KMS-11 (cell line): ENCODE results near the gene GPX7.
A peak's percentile ranks its signal among the peaks of the same experiment; 100 is the strongest.

Source experiments
- H2AFZ ChIP-seq: fragments of 200-600 bp; sonication (generic); 2 replicates; pipeline ENCODE4 v1.6.1; 2016; ENCODE audit warnings: antibody characterized with exemption, mixed run types, low read depth
- H3K27ac ChIP-seq: fragments of 200-600 bp; sonication (generic); 2 replicates; pipeline ENCODE4 v1.6.1; 2016; ENCODE audit warnings: mild to moderate bottlenecking, mixed run types
- H3K27me3 ChIP-seq: fragments of 200-600 bp; sonication (generic); 2 replicates; pipeline ENCODE4 v1.6.1; 2017; ENCODE audit warnings: mild to moderate bottlenecking, low read depth, mixed run types, moderate library complexity; ENCODE audit not compliant: insufficient read depth
- H3K36me3 ChIP-seq: fragments of 200-600 bp; sonication (generic); 2 replicates; pipeline ENCODE4 v1.6.1; 2017; ENCODE audit warnings: mild to moderate bottlenecking, mixed run types; ENCODE audit not compliant: insufficient read depth
- H3K4me1 ChIP-seq: fragments of 200-600 bp; sonication (generic); 2 replicates; pipeline ENCODE4 v1.6.1; 2016; ENCODE audit warnings: mild to moderate bottlenecking, low read depth, mixed run types; ENCODE audit not compliant: poor library complexity, severe bottlenecking
- H3K4me2 ChIP-seq: fragments of 200-600 bp; sonication (generic); 2 replicates; pipeline ENCODE4 v1.7.0; 2016; ENCODE audit warnings: mild to moderate bottlenecking, mixed run types
- H3K4me3 ChIP-seq: fragments of 200-600 bp; sonication (generic); IDR thresholded peaks from 2 replicates; pipeline ENCODE4 v1.6.1; 2017; ENCODE audit warnings: low read depth, low read length, mixed read lengths; ENCODE audit not compliant: insufficient read depth
- H3K79me2 ChIP-seq: fragments of 200-600 bp; sonication (generic); 2 replicates; pipeline ENCODE4 v1.6.1; 2016; ENCODE audit warnings: low read depth, mixed run types; ENCODE audit not compliant: insufficient read depth
- H3K9ac ChIP-seq: fragments of 200-600 bp; sonication (generic); 2 replicates; pipeline ENCODE4 v1.6.1; 2016; ENCODE audit warnings: mild to moderate bottlenecking, mixed run types
- H4K20me1 ChIP-seq: fragments of 200-600 bp; sonication (generic); 2 replicates; pipeline ENCODE4 v1.6.1; 2016; ENCODE audit warnings: mild to moderate bottlenecking, mixed run types; ENCODE audit not compliant: insufficient read depth
- CTCF ChIP-seq: fragments of 200-600 bp; sonication (generic); conservative IDR thresholded peaks from 2 replicates; pipeline ENCODE4 v1.6.1; 2017; ENCODE audit warnings: low read depth, mild to moderate bottlenecking, antibody characterized with exemption, low read length, moderate library complexity, mixed read lengths

The GPX7 gene

GRCh38 chr1:52601991-52602855 lies at the start of gene GPX7:
Gene GPX7 (plus strand): TSS chr1:52602371. CDS start chr1:52602410, 39 bp downstream.
- H3K4me3 ChIP-seq = no peak within 1 kb of the TSS
- H3K4me1 ChIP-seq = no peaks in the 10 kb centered on the region
- H3K27me3 ChIP-seq = no peaks in the 10 kb centered on the region
- H4K20me1 ChIP-seq = no peaks in the 10 kb centered on the region
- H3K9ac ChIP-seq = no peak within 1 kb of the TSS
- no peaks in the 10 kb centered on the region for H3K79me2 ChIP-seq
- no peak within 1 kb of the TSS for H2AFZ ChIP-seq
- no peak for TF ChIP-seq CTCF
- no peak within 1 kb of the TSS for H3K4me2 ChIP-seq
- no peak within 1 kb of the TSS for H3K27ac ChIP-seq
- H3K36me3 ChIP-seq = no peaks in the 10 kb centered on the region

- H3K36me3 ChIP-seq = no peaks in the 10 kb centered on the region
- no peaks in the 10 kb centered on the region for H3K27me3 ChIP-seq
- peak within 1 kb of the TSS; percentile 74 for H3K4me3 ChIP-seq
- H3K4me1 ChIP-seq = peaks cover 25% of the 10 kb centered on the region
- peak within 1 kb of the TSS; percentile 94 for H3K27ac ChIP-seq
- peaks cover 45% of the 10 kb centered on the region for H3K79me2 ChIP-seq
- H4K20me1 ChIP-seq = 0 out of 2 replicates have a peak, but pooled peaks cover 6% of the 10 kb centered on the region
- TF ChIP-seq CTCF = no peak
- H2AFZ ChIP-seq = peak within 1 kb of the TSS; percentile 66
- peak within 1 kb of the TSS; percentile 87 for H3K4me2 ChIP-seq
- peak within 1 kb of the TSS; percentile 87 for H3K9ac ChIP-seq
Measured at GRCh38 chr1:52552505-52553361, 49.4 kb upstream of the GPX7 start, which contains the start of gene TUT4. Gene TUT4 (minus strand): TSS chr1:52553092. CDS start chr1:52526280, 26,812 bp downstream.

GRCh38 chr1:52553362-52554266 lies 48.6 kb upstream of the GPX7 start:
- Histone ChIP-seq H3K36me3 (no peaks in the 10 kb centered on the region), H3K79me2 (peaks cover 36% of the 10 kb centered on the region), H4K20me1 (0 out of 2 replicates have a peak, but pooled peaks cover 6% of the 10 kb centered on the region), H3K9ac (peak overlapping the region; percentile 87), H3K27me3 (no peaks in the 10 kb centered on the region), H3K27ac (peak overlapping the region; percentile 94), H3K4me3 (peak overlapping the region; percentile 74), H3K4me1 (peaks cover 25% of the 10 kb centered on the region), H3K4me2 (peak overlapping the region; percentile 73), H2AFZ (peak overlapping the region; percentile 66)
- TF ChIP-seq CTCF = no peak

GRCh38 chr1:52554267-52554640 lies 47.9 kb upstream of the GPX7 start:
- H3K27me3 ChIP-seq = no peaks in the 10 kb centered on the region
- peak overlapping the region; percentile 94; the same call in 1 of the 2 replicates for H3K27ac ChIP-seq
- H3K4me1 ChIP-seq = peaks cover 24% of the 10 kb centered on the region
- H3K9ac ChIP-seq = peak overlapping the region; percentile 87; the same call in 1 of the 2 replicates
- peak overlapping the region; percentile 73 for H3K4me2 ChIP-seq
- H3K36me3 ChIP-seq = no peaks in the 10 kb centered on the region
- peaks cover 29% of the 10 kb centered on the region for H3K79me2 ChIP-seq
- no peak for TF ChIP-seq CTCF
- peak overlapping the region; percentile 14 for H3K4me3 ChIP-seq
- 0 out of 2 replicates have a peak, but pooled peaks cover 6% of the 10 kb centered on the region for H4K20me1 ChIP-seq
- H2AFZ ChIP-seq = peak overlapping the region; percentile 66
